ENCODE data around the gene RASA4B. TPM values are rescaled to one million over a fixed set of nuclear protein-coding genes. Genes with fewer than 3 reads are reported as not detected.
"Not testable (repeated sequence)": the region's sequence is repeated elsewhere in the genome, so short reads cannot be mapped to it uniquely, and the experiment has no call there.

Gene RASA4B
- total RNA-seq, 1 experiment from 2014 or later: 6.0 TPM

DNA sequence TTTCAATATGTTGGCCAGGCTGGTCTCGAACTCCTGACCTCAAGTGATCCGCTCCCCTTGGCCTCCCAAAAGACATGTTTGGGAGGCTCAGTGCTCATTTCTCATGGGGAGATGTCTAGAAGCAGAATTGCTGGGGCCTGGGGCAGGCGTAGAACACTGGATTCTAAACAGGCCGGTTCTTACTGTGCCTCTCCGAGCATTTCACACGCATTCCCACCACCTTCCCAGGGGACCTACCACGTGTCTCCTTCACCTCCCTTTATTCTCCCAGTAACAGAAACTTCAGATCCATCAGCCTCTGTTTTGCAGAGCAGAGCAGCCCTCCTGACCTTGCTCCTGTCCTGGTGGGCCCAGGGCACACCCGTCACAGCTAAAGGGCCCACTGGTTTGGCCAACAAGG is 9.6 kb upstream of the RASA4B start:
- ATAC-seq; RAD21 ChIA-PET (ENCODE audit: low non-redundant PET in 1 of 2, low total read pairs in 2 of 2, uncharacterized antibody in 2 of 2, unreplicated experiment in 2 of 2); BruUV-seq (replicated peaks): not testable (repeated sequence)

GRCh38 chr7:102524803-102525202 is 7.2 kb upstream of the RASA4B start:
- H3K79me2 ChIP-seq (ENCODE audit: insufficient read depth, low read length); POLR2A ChIA-PET; H3K27me3 ChIP-seq (ENCODE audit: insufficient read depth, low read length); H3K36me3 ChIP-seq (ENCODE audit: control insufficient read depth in 1 of 2, insufficient read depth in 2 of 2, low read length in 2 of 2); H4K20me1 ChIP-seq (ENCODE audit: insufficient read depth); H3K27ac ChIP-seq (ENCODE audit: low read depth, low read length); H3K9me3 ChIP-seq (ENCODE audit: control insufficient read depth in 1 of 2, insufficient read depth in 1 of 2, low read depth in 1 of 2, low read length in 2 of 2); H2AFZ ChIP-seq (ENCODE audit: low read depth, low read length, poor library complexity, severe bottlenecking); RAD21 ChIA-PET (ENCODE audit: low non-redundant PET in 1 of 2, low total read pairs in 2 of 2, uncharacterized antibody in 2 of 2, unreplicated experiment in 2 of 2); CTCF ChIA-PET; H3K4me2 ChIP-seq (ENCODE audit: low read length); DNase-seq (ENCODE audit: low read depth, low spot score); H3K9me2 ChIP-seq (ENCODE audit: insufficient read depth); H3K4me1 ChIP-seq (ENCODE audit: control insufficient read depth in 1 of 2, insufficient read depth in 2 of 2, low read length in 2 of 2); BruUV-seq (replicated peaks); H3K4me3 ChIP-seq (replicated peaks in 1 of 2; ENCODE audit: low read depth in 1 of 2, low read length in 2 of 2); intact Hi-C loops (cut with micrococcal nuclease); H3K9ac ChIP-seq (ENCODE audit: low read length): not testable (repeated sequence)
- peak; percentile 21; the same call in 1 of the 2 replicates for ATAC-seq

More for the DNA sequence above, 9.6 kb upstream of the RASA4B start:
- intact Hi-C loops (cut with micrococcal nuclease); H3K4me1 ChIP-seq (ENCODE audit: control insufficient read depth in 1 of 2, insufficient read depth in 2 of 2, low read length in 2 of 2); H3K27me3 ChIP-seq (ENCODE audit: insufficient read depth, low read length); CTCF ChIA-PET; H4K20me1 ChIP-seq (ENCODE audit: insufficient read depth); H3K4me3 ChIP-seq (replicated peaks in 1 of 2; ENCODE audit: low read depth in 1 of 2, low read length in 2 of 2); H3K9me3 ChIP-seq (ENCODE audit: control insufficient read depth in 1 of 2, insufficient read depth in 1 of 2, low read depth in 1 of 2, low read length in 2 of 2); DNase-seq (ENCODE audit: low read depth, low spot score); H2AFZ ChIP-seq (ENCODE audit: low read depth, low read length, poor library complexity, severe bottlenecking); H3K4me2 ChIP-seq (ENCODE audit: low read length); H3K79me2 ChIP-seq (ENCODE audit: insufficient read depth, low read length); H3K36me3 ChIP-seq (ENCODE audit: control insufficient read depth in 1 of 2, insufficient read depth in 2 of 2, low read length in 2 of 2); H3K9me2 ChIP-seq (ENCODE audit: insufficient read depth); H3K27ac ChIP-seq (ENCODE audit: low read depth, low read length); POLR2A ChIA-PET; H3K9ac ChIP-seq (ENCODE audit: low read length): not testable (repeated sequence)

GRCh38 chr7:102520797-102521196 is 3.2 kb upstream of the RASA4B start:
- H3K4me3 ChIP-seq (replicated peaks in 1 of 2; ENCODE audit: low read depth in 1 of 2, low read length in 2 of 2); H3K79me2 ChIP-seq (ENCODE audit: insufficient read depth, low read length); RAD21 ChIA-PET (ENCODE audit: low non-redundant PET in 1 of 2, low total read pairs in 2 of 2, uncharacterized antibody in 2 of 2, unreplicated experiment in 2 of 2); H3K9me2 ChIP-seq (ENCODE audit: insufficient read depth); ATAC-seq; H3K4me2 ChIP-seq (ENCODE audit: low read length); H3K9me3 ChIP-seq (ENCODE audit: control insufficient read depth in 1 of 2, insufficient read depth in 1 of 2, low read depth in 1 of 2, low read length in 2 of 2); CTCF ChIA-PET; POLR2A ChIA-PET; H3K9ac ChIP-seq (ENCODE audit: low read length); H3K27me3 ChIP-seq (ENCODE audit: insufficient read depth, low read length); H2AFZ ChIP-seq (ENCODE audit: low read depth, low read length, poor library complexity, severe bottlenecking); intact Hi-C loops (cut with micrococcal nuclease); BruUV-seq (replicated peaks); H3K36me3 ChIP-seq (ENCODE audit: control insufficient read depth in 1 of 2, insufficient read depth in 2 of 2, low read length in 2 of 2); H3K4me1 ChIP-seq (ENCODE audit: control insufficient read depth in 1 of 2, insufficient read depth in 2 of 2, low read length in 2 of 2); H4K20me1 ChIP-seq (ENCODE audit: insufficient read depth); DNase-seq (ENCODE audit: low read depth, low spot score); H3K27ac ChIP-seq (ENCODE audit: low read depth, low read length): not testable (repeated sequence)

- H3K27ac ChIP-seq (ENCODE audit: low read depth, low read length); H2AFZ ChIP-seq (ENCODE audit: low read depth, low read length, poor library complexity, severe bottlenecking); H4K20me1 ChIP-seq (ENCODE audit: insufficient read depth); intact Hi-C loops (cut with micrococcal nuclease); H3K9me2 ChIP-seq (ENCODE audit: insufficient read depth); H3K9me3 ChIP-seq (ENCODE audit: control insufficient read depth in 1 of 2, insufficient read depth in 1 of 2, low read depth in 1 of 2, low read length in 2 of 2); CTCF ChIA-PET; H3K36me3 ChIP-seq (ENCODE audit: control insufficient read depth in 1 of 2, insufficient read depth in 2 of 2, low read length in 2 of 2); H3K4me2 ChIP-seq (ENCODE audit: low read length); H3K9ac ChIP-seq (ENCODE audit: low read length); DNase-seq (ENCODE audit: low read depth, low spot score); BruUV-seq (replicated peaks); H3K4me1 ChIP-seq (ENCODE audit: control insufficient read depth in 1 of 2, insufficient read depth in 2 of 2, low read length in 2 of 2); POLR2A ChIA-PET; RAD21 ChIA-PET (ENCODE audit: low non-redundant PET in 1 of 2, low total read pairs in 2 of 2, uncharacterized antibody in 2 of 2, unreplicated experiment in 2 of 2); H3K27me3 ChIP-seq (ENCODE audit: insufficient read depth, low read length); H3K4me3 ChIP-seq (replicated peaks in 1 of 2; ENCODE audit: low read depth in 1 of 2, low read length in 2 of 2); ATAC-seq; H3K79me2 ChIP-seq (ENCODE audit: insufficient read depth, low read length): not testable (repeated sequence)
These were observed 626 bp downstream of the RASA4B start for GRCh38 chr7:102516951-102517350.

- RAD21 ChIA-PET (ENCODE audit: low non-redundant PET in 1 of 2, low total read pairs in 2 of 2, uncharacterized antibody in 2 of 2, unreplicated experiment in 2 of 2); H3K27ac ChIP-seq (ENCODE audit: low read depth, low read length); H3K4me1 ChIP-seq (ENCODE audit: control insufficient read depth in 1 of 2, insufficient read depth in 2 of 2, low read length in 2 of 2); DNase-seq (ENCODE audit: low read depth, low spot score); H3K4me2 ChIP-seq (ENCODE audit: low read length); CTCF ChIA-PET; H3K79me2 ChIP-seq (ENCODE audit: insufficient read depth, low read length); POLR2A ChIA-PET; intact Hi-C loops (cut with micrococcal nuclease); H3K9me2 ChIP-seq (ENCODE audit: insufficient read depth); BruUV-seq (replicated peaks); H3K9me3 ChIP-seq (ENCODE audit: control insufficient read depth in 1 of 2, insufficient read depth in 1 of 2, low read depth in 1 of 2, low read length in 2 of 2); H4K20me1 ChIP-seq (ENCODE audit: insufficient read depth); H2AFZ ChIP-seq (ENCODE audit: low read depth, low read length, poor library complexity, severe bottlenecking); ATAC-seq; H3K27me3 ChIP-seq (ENCODE audit: insufficient read depth, low read length); H3K4me3 ChIP-seq (replicated peaks in 1 of 2; ENCODE audit: low read depth in 1 of 2, low read length in 2 of 2); H3K36me3 ChIP-seq (ENCODE audit: control insufficient read depth in 1 of 2, insufficient read depth in 2 of 2, low read length in 2 of 2); H3K9ac ChIP-seq (ENCODE audit: low read length): not testable (repeated sequence)
These were observed 1.7 kb downstream of the RASA4B start for GRCh38 chr7:102515889-102516288.
